ENCODE data around the gene ERG.

ERG gene, protein sequence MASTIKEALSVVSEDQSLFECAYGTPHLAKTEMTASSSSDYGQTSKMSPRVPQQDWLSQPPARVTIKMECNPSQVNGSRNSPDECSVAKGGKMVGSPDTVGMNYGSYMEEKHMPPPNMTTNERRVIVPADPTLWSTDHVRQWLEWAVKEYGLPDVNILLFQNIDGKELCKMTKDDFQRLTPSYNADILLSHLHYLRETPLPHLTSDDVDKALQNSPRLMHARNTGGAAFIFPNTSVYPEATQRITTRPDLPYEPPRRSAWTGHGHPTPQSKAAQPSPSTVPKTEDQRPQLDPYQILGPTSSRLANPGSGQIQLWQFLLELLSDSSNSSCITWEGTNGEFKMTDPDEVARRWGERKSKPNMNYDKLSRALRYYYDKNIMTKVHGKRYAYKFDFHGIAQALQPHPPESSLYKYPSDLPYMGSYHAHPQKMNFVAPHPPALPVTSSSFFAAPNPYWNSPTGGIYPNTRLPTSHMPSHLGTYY

DNA sequence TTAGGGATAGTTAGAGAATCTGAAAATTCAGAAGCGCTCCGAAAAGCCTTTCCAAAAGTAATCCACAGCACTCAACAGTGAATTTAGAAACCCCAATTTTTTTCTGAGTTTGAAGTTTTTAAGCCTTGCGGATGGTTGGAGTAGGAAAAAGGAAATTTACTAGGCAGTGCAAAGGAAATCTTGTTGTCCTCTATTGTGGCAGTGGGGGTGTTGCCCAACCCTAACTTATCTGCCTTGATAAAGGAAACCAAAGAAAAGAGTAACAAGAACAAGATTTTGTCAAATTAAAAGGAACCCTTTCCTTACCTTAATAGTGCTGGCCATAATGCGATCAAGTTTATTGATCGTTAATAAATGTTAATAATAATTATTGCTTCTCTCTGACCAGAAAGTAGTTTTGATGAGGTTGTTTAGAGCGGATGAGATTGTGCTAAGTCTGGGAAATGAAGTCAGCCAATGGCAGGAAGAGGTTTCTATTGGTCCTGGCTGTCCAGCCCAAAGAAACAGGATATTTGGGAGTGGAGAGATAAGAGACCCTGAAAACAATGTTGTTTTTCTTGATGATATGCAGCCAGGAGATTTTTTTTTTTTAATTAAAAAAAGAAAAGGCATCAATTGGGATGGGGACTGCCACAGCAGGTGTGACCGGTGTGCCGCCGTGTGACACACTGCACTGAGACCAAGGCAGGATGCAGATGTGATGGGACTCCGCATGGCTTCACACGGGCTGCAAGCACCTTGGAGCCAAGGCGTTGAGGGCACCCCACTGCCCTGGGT lies at the start of gene ERG:
ERG (minus strand) TSS at position 421 of the 777 bp plus-strand sequence; CDS start at position 324, 97 bp downstream.
- DNase-seq (ENCODE audit: low read depth): no peak

DNA sequence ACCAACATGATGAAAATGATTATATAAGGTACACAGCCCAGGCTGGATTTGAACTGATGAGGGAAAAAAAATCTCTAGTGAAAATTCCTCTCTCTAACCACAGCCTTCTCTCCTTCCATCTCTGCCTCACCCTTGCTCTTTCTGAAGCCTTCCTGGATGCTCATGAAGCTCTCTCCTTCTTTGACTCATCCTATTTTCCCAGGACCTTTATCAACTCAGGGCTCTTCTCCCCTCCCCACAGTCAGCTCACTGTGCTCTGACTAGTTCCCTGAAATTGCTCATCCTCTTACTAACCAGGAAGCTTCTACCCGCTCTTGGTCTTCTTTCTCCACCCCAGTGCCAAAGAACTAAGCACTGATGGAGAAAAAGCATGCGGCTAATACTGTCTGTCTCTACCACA lies 46.4 kb upstream of the ERG start:
- DNase-seq (ENCODE audit: low read depth): no peak

DNA sequence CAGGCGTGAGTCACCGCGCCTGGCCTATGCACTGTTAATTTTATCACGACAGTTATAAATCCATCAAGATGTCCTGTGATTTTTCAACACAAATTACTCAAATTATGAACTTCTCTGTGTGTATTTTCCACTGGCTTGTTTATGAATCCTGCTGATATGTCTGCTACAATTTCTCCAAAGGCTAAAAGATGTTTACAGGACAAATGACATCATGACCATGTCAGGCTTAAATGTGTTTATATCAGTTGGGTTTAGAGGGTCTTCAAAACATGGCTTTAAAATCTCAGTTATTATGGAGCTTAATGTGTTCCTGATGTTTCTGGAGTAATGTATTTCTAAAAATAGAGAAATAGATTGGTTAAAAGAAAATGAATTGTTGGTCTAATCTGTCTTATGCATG lies 44.0 kb upstream of the ERG start:
- DNase-seq (ENCODE audit: low read depth): no peak

DNA sequence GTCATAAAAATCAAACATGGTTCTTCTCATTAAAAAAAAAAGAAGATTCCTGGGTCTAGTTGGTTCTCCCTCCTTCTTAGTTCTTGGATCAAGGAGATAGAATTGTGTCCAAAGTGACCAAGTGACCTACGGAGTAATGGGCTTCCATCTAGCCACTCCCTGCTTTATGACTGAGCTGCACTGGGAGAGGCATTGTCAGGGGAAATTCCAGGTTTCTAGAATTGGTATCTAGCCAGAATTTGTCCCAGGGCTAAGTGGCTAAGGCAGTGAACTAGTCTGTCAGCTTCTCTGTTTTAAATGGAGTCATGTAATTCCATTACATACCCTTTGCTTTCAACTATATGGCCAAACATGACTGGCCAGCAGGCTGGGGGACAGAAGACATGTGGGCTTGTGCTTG lies 40.1 kb upstream of the ERG start:
- DNase-seq (ENCODE audit: low read depth): no peak

DNA sequence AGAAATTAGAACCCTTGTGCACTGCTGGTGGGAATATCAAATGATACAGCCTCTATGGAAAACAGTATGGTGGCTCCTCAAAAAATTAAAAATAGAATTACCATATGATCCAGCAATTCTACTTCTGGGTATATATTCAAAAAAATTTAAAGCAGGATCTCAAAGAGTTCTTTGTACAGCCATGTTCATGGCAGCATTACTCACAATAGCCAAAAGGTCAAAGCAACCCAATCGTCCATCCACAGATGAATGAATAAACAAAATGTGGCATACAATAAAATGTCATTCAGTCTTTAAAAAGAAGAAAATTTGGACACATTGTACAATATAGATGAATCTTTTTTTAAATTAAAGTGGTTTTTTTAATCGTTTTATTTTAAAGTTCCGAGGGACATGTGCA lies 36.3 kb upstream of the ERG start:
- no peak for DNase-seq (ENCODE audit: low read depth)

DNA sequence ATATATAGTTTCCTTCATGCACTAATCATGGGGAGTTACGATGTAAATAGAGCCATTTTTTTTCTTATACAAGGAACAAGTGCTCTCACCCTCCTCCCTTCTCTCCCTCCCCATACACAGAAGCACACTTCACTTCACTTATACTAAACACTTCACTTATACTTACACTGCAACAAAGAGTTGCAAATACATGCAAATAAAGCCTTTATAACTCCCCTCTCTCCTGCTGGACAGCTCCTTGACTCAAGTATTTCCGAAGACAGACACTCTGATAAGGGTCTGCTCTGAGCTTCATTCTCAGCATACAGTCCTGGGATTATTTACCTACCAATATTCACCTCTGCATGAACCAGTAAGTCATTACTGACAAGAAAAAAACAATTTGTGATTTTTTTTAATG lies 35.6 kb upstream of the ERG start:
- DNase-seq (ENCODE audit: low read depth): no peak

DNA sequence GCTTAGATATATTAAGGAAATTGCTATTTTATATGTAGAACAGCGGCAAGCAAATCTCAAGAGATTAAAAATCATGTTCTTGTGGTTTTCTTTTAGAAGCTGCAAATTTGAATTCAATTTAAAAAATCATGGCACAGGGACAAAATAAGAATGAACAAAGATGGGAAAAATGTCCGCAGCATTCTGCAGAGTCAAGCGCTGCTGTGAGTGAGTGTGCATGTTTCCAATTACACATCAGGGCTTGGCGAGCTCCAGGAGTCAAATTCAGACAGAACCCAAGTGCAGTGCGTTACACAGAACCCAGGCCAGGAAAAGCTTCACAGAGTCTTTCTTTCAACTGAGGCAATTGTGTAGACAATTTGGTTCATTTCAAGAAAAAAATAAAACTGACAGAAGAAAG lies 33.3 kb upstream of the ERG start:
- no peak for DNase-seq (ENCODE audit: low read depth)

DNA sequence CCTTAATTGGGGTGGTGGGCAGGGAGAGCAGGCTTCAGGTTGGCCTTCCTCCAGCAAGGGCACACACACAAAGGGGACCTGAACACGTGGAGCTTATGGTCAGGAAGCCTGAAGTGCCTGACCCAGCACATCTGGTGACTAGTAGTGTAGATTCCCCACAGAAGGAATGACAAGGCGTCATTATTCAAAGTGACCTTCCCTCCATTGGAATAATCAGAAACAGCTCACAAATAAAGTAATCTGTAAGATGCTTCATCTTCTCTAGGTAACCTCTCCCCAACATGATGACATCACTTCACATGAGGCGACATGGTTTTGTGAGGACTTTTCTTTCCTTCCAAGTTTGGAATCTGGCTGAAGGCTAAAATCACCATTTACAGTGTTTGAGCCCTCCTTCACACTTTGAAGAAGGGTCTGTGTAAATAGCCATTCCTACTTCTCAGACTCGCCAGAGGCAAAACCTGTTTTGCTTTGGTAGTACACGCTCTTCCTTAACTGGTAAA lies 32.8 kb upstream of the ERG start:
- DNase-seq (ENCODE audit: low read depth): no peak

DNA sequence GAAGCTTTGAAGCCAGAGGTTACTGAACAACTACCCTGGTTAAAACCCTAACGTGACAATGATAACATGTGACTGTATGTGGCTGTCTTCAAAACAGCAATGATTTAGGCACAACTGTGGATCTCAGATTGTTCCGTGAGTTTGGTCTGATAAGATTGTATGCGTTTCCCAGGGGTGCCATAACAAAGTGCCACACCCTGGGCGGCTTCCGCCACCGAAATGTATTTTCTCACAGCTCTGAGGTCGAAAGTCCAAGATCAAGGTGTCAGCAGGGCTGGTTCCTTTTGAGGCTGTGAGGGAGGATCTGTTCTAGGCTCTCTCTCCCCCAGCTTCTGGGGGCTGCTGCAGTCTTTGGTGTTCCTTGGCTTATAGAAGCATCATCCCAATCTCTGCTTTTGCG lies 29.5 kb upstream of the ERG start:
- DNase-seq (ENCODE audit: low read depth): no peak

DNA sequence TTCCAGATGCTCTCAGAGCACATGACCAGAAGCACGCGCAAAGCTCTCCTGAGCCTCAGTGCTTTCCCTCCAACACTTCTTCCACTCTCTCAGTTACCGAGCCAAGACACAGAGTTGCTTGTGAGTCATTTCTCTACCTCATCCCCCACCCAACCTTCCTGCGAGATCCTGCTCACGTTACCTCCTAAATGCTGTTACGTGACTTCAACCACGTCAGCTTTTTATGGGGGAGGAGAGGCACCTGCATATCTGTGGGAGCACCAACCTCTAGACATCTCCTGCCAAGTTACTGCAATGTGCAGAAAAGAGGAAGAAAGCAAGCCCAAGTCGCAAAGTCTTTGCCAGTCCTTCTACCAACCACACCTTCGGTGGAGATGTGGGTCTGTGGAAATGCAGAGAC lies 27.2 kb upstream of the ERG start:
- DNase-seq (ENCODE audit: low read depth): no peak

DNA sequence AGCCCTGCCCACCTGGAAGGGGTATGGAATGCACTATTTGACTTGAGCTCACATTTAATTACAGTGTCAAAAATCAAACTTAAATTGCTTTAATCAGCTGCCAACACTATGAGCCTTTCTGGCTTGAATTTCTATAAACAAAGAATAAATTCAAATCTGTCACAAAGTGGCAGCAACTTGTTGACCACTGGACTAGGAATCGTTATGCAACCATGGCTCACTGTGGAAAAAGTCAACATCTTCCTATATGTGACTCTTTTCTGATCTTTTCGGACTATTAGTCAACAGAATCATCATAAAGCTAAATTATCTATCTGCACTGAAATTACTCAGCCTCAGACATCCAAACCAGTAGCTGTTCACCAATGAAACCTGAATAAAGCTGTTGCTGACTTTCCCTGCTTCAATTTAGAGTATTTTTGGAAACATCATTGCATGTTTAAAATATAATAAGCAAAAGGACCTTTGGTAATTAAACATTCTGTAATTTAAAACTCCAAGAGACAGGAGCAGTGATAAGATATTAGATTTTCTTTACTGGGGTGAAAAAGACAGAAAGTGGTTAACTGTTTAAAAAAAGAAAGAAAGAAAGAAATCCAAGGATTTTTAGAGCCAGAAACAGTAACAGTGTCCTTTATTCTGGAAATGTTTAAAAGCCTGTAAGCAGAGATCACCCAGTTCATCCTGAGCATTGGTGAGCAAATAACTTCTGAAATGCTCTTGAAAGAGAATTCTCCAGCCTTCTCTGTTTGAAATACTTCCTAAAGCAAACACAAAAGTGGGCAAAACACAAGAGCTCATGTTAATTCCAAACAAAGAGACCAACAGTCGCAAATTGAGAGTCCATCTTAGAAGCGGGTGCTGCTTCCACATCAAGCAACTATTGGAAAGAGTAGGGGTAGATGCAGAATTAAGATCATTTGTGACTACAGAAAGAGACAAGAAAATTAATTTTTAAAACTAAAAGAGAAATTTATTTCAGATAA lies 26.2 kb upstream of the ERG start:
- DNase-seq (ENCODE audit: low read depth): no peak

DNA sequence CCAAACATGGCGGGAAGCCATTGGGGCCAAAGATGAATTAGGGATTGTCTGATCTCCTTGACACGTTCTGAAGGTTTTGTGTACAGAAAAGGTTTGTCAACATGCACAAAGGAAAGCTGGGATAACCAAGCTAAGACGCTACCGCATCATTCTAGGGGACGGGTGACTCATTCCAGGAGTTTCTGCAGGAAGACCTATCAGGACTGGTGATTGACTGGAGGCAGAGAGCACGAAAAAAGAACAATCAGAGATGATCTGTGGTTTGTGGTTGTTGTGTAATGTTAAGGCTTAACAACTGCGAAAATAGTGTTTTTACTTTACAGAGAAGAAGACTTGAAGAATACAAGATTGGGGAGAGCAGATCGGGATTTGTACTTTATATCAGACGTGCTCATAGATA lies 22.2 kb upstream of the ERG start:
- no peak for DNase-seq (ENCODE audit: low read depth)

DNA sequence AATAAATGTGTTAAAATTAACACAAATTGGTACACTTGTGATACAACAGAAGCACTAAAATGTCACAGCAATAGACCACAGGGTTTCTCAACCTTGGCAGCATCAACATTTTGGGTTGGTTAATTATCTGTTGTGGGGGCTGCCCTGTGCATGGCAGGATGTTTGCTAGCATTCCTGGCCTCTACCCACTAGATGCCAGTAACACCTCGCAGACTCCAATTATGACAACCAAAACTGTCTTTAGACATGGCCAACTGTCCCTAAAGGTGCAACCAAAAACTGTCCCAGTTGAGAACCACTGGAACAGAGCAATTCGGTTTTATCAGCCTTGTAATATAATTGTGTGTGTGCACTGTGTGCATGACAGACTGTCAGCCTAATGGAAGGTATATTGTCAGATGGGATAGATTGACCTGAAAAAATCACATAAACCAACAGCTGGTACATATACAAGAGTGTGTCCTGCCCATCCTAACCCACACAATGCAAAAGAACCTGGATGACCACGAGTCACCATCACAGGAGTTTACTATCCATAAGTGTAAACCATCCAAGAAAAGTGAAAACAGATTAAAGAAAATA lies 13.5 kb upstream of the ERG start:
- DNase-seq (ENCODE audit: low read depth): no peak

DNA sequence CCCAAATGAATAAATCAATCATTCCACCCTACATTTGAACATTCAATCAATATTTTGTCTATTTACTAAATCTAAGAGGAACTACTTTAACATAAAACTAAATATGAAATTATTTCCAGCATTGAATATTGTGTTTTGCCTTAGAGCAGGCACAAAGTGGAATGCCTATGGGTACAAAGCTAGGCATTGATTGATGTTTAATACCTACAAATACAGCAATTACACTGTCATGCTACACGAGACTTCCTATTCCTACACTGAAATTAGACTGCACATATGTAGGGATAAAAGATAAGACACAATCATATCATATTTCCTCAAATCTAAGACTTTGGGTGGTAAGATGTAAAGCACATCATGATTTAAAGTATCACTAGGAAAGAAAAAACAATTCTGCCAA lies 12.9 kb upstream of the ERG start:
- no peak for DNase-seq (ENCODE audit: low read depth)

DNA sequence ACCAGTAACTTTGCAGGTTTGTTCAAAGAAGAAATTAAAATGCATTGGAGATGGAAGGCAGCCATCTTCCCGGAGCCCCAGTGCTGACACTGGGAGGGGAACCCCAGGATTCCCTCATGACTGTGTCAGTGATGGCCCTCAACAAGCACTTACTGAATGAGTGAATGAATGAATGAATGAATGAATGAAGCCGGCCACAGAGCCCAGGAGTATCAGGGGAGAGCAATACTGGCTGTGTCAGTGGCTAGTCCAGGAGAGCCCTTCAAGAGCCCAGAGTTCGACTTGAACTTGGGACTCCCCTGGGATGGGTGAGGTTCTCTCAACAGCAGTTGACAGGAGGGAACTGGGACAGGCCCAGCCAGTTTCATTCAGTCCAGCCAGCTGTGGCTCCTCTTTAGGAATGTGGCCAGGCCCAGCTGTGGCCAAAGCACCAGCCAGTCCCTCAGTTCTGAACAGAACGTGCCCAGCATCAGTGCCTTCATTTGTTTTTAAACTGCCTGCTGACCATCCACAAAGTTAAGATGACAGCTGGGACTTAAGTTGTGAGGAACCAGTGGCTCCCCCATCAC lies 9.2 kb upstream of the ERG start:
- DNase-seq (ENCODE audit: low read depth): no peak

DNA sequence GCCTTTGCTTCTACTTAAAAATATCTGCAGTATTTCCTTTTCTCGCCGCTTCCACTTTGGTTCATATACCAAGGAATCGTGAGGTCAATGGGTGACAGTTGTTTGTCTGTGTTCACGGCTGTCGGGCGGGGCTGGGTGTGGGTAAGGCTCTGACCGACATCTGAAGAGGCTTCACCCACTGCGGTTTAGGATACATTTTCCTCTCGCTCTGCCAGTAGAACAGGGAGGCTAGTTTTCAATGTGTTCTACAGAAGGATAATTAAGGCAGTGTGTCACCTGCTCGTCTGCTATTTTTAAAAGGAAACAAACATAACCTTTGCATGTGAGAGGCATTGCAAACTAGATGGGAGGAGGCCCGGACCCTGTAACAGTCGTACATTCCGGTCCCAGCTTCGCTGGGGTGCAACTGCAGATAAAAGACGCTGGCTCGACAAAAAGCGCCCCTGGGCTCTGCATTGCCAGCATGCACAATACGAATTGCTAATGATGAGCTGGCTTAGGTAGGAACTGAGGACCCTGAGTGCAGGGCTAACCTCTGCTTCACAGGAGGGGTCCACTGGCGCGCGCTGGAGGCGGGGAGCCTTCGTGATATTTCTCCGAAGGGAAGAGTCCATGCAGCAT lies 8.5 kb upstream of the ERG start:
- DNase-seq (ENCODE audit: low read depth): no peak

DNA sequence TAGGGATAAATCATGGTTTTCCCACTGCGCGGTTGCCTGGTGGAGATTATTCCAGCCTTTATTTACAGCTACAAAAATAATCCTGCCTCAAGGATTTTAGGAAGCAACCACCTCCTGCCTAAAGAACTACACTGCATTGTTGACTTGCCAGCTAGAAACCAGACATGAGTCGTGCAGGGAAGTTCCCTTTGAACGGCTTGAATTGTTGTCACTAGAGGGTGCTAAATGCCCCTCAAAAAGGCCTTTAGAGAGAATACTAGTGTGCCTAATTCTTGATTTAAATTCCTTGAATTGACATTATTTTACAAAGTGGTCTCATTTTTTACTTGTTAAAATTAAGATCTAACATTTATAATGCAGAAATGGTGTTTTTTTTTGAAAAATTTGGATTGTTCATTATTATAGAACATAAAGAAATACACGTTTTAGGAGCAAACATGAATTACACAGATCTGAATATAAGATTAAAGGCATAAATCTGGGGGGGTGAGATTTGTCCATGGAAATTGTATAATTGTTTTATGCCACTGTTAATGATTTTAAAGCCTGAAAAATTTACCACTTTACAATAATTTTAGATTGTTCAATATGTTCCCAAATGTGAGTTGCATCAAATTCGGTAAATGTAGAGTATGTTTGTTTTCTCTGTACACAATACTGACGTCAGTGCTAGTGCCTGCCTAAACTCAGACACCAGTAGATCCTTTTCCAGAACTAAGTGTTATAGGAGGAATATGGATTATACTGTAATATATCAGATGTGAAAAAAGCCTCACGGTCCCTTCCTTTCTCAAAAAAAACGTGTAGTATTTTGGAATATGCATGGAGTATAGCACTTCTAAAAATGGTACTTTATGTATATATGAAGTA lies 7.6 kb upstream of the ERG start:
- no peak for DNase-seq (ENCODE audit: low read depth)

DNA sequence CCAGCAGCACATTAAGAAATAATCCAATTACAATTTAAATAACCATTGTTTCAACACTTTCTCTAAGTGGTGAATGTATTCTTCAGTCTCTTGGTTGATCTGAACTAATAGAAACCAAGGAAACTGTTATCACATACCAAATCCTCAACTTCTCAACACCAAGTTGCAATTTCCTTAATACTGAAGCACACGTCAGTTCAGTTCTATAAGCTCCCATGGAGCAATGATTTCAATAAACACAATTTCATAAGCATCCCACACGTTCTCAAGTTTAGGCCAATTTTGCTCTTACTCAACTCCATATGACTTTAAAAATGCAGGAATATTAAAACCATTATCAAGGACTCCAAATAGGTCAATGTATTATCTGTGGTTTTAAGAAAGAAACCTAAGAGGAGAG lies 5.8 kb upstream of the ERG start:
- no peak for DNase-seq (ENCODE audit: low read depth)

DNA sequence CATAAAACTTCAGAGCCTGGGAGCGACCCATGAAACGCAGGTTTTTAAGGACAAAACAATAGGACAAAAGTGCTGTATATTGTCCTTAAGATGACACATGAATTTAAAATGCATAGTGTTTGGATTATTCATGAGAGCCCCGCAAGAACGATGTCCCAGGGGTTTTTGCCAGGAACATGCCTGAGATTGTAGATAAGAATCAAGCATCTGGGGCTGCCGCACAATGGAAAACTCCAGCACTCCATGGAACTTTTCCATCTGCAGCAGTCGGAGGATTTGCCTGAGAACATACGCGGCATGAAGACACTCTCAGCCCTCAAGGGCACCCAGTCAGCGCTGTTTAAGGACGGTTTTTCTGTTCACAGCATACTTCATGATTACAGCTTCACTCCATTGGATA lies 5.3 kb upstream of the ERG start:
- no peak for DNase-seq (ENCODE audit: low read depth)

DNA sequence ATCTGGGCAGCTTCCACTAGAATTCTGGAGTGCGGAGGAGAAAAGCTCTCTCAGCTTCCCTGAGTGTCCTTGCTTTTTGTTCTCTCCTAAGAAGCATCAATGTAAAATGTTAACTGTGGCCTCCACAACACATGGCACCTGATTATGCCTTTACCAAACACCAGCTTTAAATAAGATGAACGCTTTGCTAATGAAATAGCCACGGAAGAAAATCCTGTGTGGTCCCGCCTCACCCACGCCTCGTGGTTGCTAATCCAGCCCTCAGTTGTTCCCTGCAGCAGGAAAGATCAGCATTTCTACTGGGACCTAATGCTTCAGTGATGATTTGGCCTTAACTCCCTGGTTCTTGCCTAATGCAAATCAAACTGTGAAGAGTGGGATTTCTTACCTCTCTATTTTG lies 1.8 kb upstream of the ERG start:
- DNase-seq (ENCODE audit: low read depth): no peak

All from stimulated activated CD8-positive, alpha-beta memory T cell treated with anti-CD3 and anti-CD28 coated beads, Interleukin-12 subunit alpha, Interleukin-12 subunit beta, amount 100 ng/mL, for 4 hours (primary cell).